ENCODE measurements around the gene YIF1A.

YIF1A gene

GRCh38 chr11:66288671-66289547 lies at the start of gene YIF1A:
Gene YIF1A, minus strand, starts transcription at chr11:66289143. Its CDS starts 158 bp downstream, at chr11:66288985.
- DNase-seq, result peak; percentile 99

GRCh38 chr11:66337103-66337899 lies 48.4 kb upstream of the YIF1A start:
- no peak for DNase-seq

DNA sequence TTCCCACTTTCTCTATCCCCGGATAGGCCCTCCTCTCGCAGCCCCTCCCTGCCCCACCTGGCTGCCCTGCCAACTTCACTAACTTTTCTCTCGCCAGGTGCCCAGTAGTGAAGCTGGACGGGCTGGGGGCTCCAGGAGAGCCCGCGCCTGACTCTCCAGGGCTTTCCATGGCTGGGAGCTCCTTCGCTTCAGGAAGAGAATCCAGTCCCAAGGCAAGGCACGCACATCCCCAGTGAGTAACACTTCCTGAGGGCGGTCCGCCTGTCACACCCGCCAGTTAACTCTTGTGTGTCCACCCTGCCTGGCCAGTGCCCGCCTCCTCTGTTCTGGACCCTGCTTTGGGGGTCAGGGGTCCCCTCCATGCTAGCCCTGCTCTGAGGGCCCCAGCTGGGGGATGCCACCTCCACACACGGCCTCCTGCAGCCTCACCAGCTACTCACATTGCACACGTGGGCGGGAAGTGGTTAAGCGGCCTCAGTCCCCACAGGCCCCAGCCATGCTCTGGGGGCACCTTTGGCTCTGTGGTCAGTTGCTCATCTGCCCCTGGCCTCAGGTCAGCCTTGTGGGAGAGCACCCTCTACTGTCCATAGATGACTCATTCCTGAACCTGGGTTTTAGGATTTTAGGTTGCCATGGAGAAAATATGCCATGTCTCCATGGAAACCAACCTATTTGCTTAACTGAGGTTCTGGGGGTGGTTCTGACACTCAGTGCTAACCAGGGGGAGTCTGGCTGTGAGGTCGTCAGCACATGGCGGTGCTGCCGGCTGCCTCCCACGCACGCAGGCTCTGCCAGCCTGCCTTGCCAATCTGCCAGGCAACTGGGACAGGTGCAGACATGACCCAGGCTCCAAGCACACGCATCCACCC lies 47.5 kb upstream of the YIF1A start, which contains the start of gene RIN1:
Gene RIN1, minus strand, starts transcription at position 201 of the 869 bp plus-strand sequence. Its CDS starts 32 bp downstream, at position 169.
- DNase-seq, result no peak

DNA sequence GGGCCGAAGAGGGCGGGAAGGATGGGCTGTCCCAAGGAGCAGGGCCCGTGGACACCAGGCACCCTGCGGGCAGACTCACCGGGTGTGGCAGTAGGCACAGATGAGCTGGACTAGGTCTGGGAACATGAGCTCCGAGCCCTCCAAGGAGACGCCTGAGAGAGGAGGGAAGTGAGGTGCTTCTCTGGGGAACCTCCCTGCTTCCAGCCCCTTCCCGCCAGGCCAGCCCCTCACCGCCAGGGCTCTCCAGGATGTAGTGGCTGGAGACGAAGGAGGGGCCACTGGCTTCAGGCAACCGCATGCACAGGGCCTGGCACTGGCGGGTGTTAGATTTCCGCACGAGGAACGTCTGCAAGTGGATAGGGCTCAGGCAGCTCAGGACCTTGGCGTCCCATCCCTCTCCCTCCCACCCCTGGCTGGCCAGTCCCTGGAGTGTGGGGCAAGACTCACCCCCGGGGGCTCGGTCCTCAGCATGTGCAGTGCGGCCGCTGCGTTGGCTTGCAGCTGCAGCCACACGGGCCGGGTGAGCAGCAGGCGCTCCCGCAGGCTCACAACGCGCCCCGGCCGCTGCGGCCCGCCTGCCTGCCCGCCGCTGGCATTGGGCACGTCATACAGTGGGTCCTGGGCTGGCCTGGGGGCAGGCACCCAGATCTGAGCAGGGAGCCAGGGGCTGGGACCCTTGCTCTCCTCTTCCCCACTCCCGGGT lies 46.7 kb upstream of the YIF1A start:
- peak; percentile 9 for DNase-seq

DNA sequence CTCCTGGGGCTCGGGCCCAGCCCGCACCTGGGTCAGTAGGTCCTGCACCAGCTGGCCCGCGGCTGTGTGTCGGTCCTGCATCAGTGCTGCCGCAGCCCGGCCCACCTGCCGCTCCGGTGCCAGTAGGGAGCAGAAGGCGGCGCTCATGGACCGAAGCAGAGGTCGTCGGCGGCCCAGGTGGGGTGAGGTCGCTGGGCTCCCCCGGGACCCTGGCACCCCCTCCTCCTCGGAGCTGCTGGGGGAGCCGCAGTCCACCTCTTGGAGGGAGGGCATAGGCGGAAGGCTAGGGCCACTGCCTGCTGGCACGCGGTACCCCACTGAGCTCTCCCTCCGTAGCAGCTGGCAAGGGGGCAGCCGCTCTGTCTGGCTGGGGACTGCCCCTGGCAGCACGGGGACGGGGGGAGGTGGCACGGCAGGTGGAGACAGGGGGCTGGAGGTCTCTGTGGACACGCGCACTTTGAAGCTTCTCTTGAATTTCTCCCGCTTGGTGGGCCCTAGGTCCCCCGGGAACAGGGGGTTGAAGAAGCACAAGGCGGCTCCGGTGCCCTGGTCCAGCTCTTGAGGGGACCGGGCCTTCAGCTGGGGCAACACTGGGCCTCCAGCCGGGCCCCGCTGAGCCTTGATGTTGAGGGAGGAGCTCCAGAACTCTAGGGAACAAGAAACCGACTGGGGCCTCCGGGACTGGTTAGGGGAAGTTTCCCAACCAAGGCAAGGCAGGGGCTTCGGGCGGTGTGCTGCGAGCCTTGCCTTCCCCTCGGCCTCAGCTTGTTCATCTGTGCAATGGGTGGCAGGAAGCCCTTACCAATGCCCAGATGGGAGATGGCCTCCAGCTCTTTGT lies 45.9 kb upstream of the YIF1A start:
- no peak for DNase-seq

DNA sequence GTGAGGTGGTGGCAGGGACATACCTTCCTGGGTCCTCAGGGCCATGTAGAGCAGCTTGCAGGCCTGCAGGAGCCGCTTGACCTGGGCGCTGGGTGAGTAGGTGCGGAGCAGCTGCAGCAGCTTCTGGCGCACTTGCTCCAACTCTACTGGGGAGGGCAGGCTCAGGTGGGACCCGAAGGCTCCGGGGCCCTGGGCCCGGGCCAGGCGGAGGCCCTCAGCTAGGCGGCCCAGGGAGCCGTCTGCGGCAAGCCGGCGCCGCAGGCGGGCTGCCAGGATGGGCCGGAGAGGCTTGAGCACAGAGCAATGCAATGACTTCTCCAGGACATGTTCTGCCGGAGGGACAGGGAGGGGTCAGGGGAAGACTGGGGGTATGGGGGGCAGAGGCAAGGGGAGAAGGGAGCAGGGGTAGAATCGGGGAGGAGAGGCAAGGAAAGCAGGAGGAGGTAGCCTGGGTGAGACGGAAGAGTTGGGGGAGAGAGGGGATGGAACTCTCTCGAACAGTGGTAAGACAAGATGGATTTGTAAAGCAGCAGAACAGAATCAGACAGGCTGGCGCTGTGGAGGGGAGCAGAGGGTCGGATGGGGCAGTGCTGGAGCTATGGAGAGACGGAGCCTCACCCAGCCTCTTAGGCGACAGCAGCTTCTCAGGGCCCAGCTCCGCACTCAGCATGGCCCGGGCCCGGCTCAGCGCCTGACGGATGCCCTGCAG lies 45.1 kb upstream of the YIF1A start:
- DNase-seq, result no peak

DNA sequence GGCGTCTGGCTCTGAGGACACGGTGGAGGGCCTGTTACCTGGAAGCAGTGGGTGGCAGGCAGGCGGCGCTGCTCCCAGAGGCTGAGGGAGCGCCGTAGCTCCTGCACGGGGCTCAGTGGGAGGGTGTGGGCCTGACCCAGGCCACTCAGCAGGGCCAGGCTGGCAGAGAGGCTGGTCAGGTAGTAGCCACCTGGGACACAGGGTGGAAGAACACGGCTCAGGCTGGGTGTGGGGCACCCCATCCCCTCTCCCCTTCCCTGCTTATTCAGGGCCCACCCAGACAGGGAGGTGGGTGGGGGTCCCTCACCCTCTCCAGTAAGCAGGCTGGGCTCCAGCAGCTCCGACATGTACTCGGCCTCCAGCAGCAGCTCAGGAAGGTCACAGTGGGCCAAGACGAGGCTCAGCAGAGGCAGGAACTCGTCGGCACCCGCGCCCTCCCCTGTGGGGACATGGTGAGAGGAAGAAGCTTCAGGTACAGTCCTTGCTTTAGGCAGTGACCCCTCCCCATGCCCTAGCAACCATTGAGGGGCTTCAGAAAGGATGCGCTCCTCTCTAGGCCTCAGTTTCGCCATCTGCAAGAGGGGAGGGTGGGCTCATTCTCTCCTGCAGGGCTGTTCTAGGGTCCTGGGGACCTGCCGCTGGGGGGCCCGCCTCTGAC lies 44.4 kb upstream of the YIF1A start:
- DNase-seq, result no peak

DNA sequence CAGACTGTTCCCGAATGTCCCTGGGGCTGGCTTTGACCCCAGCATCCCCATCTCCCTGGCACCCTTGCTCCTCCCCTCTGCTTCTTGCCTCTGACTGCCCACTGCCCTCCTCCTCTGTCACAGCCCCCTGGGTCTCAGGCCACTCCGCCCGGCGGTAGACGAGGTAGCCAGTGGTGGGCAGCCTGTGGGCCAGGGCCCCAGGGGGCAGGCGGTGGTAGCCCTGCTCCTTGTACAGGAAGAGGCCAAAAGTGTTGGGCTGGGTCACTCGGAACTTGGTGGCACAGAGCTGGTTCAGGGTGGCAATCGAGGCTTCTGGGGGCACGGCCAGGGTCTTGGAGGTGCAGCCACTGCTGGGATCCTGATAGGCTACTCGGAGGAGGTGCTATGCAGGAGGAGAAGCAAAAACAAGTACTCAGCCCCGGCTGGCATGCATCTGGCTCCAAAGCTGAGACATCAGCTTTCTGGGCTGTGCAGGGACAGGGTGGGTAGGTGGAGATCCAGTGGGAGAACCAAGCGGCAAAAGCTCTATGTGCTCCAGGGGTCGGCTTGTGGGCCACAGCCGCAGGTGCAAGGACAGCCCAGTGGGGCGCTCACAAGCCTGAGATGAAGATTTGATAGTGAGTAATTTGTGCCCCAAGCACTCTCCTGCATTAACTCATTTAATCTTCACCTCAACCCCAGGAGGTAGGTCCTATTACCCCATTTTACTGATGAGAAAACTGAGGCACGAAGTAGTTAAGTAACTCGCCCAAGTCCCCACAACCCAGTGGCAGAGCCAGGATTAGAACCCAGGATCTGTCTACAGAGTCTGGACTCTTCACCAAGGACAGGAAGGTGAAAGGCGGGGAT lies 43.7 kb upstream of the YIF1A start:
- DNase-seq, result no peak

GRCh38 chr11:66331542-66332370 lies 42.8 kb upstream of the YIF1A start:
- no peak for DNase-seq

- no peak for DNase-seq
Observed at GRCh38 chr11:66330931-66331330, 42.0 kb upstream of the YIF1A start.

DNA sequence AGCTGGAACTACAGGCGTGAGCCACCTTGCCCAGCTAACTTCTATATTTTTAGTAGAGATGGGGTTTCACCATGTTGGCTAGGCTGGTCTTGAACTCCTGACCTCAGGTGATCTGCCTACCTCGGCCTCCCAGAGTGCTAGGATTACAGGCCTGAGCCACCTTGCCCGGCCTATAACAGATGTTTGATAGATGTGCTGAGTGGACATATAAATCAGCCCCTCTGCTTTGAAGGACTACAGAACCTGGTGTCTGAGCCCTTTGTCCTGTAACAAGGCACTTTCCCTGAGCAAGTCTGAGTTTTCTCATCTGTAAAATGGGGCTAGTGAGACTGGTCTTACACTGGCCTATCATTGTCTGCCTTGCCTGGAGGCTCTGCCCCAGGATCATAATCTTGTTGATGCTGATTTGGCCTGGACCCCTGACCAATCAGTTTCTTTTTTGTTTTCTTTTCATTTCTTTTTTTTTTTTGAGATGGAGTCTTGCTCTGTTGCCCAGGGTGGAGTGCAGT lies 40.3 kb upstream of the YIF1A start:
- DNase-seq, result no peak

- peak; percentile 35 for DNase-seq
Observed at GRCh38 chr11:66328302-66329144, 39.6 kb upstream of the YIF1A start.

DNA sequence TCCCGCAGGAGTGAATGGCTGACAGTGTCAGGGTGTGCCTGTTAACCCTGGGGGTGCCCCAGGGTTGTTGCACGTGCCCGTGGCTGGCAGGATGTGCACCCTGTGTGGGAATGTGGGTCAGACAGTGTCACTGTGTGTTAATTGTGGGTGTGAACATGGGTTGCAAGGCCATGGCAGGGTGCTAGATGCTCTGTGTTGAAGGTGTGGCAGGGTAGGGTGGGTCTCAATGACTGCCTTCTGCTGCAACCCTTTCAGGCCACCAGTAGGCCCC lies 39.0 kb upstream of the YIF1A start:
- no peak for DNase-seq

DNA sequence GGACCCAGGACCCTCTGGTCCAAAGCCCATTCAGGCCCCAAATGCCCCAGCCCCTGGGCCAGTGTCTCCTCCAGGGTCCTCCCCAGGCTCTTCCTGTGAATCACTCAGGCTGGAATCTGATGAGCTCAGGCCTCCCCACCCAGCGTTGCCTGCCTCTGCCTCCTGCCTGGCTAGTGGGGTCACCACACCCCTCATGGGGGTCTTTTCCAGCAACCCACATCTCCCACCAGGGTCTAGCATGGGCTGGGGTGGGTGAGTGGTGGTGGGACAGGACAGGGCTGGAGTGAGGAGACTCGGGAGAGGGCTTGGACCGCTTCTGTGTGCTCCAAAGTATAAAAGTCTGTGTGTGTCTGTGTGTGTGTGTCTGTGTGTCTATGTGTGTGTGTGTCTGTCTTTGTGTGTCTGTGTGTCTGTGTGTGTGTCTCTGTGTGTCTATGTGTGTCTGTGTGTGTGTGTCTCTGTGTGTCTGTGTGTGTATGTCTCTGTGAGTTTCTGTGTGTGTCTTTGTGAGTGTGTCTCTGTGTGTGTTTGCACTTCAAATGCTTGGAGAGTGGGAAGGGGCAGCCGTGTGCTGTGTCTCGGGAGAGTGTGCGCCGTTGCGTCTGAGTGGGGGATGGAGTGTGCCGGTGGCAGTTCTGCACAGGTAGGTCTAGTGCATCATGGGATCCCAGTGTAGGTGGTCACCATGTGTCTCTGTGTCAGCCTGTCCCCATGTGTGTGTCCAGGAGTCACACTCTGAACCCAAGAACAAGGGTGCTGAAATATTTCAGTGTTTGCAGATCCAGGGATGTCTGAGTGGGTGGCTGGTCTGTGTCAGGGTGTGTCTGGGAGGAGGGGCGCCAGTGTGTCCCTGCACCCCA lies 38.5 kb upstream of the YIF1A start:
- DNase-seq, result no peak

DNA sequence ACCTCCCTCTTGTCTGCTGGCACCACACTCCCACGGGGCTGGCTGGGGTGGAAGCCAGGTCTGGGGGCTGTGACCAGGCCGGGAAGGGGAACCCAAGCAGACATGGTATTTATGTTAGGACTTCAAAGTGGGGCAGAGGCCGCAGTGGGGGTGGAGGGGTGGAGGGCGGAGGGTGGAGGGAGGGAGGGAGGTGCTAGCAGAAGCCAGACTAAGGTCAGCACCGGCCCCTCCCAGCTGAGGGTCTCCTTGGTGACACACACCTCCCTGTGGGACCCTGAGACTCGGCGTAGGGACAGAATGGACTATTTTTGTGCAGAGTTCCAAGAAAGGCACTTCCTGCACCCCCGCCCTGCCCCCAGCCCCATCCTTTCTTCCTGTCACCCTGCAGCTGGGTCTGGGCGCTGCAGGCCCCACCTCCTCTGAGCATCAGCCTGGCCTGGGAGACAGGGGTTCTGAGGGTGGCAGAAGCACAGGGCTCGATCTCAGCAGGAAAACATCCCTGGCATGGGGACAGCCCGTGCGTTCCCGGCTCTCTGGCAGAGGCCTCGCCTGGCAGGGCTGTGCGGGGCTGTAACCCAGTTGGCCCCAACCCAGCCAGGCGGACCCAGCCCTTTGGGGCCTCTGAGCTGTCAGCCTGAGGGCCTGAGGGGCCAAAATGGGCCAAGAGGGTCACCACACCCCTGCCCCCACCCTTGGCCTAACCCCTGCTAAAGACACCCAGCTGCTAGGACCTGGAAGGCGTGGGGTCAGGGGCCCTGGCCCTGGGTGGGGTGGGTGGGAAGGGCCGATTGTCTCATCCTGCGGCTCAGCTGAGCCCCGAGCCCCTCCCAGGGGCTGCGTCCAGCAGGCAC lies 37.5 kb upstream of the YIF1A start:
- no peak for DNase-seq

All from DMS79 (cell line).